Measurements from ENCODE around the gene KCNN3.

KCNN3 gene

DNA sequence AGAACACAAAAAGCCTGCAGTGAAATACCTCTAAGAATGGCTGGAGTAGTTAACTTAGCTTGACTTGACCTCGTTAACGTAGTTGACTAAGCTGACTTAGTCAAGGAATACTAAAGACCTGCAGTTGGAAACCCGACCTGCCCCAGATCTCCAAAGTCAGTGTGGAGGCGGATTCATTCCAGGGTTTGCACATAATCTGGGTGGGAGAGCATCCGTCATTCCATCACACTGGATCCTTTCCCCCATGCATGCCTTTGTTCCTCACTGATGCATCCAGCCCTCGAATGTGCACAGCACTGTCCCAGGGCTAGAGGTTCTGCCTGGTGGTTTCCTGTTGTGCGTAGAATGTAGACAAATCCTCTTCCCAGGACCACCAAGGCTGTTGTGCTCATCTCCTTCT, 76.4 kb downstream of the KCNN3 start:
- no peak for TF ChIP-seq ZFX (IDR thresholded peaks at IDR 0.05)
- TF ChIP-seq, protein P1, sequence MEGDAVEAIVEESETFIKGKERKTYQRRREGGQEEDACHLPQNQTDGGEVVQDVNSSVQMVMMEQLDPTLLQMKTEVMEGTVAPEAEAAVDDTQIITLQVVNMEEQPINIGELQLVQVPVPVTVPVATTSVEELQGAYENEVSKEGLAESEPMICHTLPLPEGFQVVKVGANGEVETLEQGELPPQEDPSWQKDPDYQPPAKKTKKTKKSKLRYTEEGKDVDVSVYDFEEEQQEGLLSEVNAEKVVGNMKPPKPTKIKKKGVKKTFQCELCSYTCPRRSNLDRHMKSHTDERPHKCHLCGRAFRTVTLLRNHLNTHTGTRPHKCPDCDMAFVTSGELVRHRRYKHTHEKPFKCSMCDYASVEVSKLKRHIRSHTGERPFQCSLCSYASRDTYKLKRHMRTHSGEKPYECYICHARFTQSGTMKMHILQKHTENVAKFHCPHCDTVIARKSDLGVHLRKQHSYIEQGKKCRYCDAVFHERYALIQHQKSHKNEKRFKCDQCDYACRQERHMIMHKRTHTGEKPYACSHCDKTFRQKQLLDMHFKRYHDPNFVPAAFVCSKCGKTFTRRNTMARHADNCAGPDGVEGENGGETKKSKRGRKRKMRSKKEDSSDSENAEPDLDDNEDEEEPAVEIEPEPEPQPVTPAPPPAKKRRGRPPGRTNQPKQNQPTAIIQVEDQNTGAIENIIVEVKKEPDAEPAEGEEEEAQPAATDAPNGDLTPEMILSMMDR (conservative IDR thresholded peaks at IDR 0.05) = no peak
- no peak overlapping the region for H3K27ac ChIP-seq

DNA sequence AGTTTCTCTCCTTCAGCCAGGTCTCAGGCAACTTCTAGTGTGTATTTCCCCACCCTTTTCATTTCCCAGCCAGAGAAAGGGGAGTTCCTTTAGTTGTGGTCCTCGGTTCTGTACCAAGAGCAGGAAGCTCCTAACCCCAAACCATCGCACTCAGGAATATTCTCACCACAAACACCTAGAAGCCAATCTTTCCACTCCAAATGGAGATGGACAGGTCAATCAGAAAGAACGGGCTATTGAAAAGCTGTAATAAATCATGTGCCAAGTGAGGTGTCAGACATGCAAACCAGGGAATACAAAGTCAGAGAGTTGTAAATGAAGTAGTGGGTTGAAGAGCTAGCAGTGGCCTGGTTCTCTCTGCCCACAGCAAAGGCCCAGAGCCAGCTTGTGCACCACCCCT, 77.2 kb downstream of the KCNN3 start:
- TF ChIP-seq, protein P1 (conservative IDR thresholded peaks at IDR 0.05) = no peak
- no peak for TF ChIP-seq ZFX (IDR thresholded peaks at IDR 0.05)
- H3K27ac ChIP-seq = no peak overlapping the region

DNA sequence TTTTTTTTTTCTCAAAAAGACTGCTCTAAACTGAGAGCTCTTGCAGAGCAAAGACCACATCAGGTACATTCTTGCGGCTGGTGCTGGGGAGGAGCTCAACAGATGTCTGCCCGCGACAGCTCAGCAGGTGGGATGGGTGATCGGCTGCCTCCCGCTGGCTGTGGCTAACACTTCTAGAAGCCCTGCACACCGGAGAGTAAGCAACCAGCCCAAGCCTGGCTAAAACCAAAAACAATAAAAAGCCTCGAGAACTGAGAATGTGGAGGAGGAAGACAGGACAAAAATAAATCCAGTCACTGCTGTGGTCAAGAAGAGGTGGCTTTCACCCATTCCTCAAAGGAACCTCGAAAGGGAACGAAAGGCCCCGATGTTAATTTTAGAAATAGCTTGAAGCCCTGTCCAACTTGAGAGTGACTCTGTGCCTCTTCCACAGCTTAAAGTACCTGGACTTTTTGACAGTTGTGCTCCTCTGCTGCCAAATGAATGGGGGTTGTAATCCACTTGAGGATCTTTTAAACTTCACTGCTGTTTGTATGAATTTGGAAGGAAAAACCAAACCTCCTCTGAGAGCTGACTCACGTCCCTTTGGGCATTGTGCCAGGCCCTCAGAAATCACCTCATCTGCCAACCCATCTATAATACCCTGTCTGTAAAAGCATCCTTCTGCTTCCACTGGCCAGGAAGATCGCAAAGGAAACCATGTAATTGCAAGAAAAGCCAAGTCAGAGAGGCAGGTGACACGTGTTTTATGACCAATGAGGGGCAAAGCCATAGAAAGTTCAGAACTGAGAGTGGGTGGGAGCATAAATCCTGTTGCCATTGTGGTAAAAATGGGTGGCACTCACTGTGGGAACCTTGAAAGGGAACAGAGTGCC, 78.6 kb downstream of the KCNN3 start:
- no peak for TF ChIP-seq ZFX (IDR thresholded peaks at IDR 0.05)
- TF ChIP-seq, protein P1 (conservative IDR thresholded peaks at IDR 0.05) = no peak
- no peak overlapping the region for H3K27ac ChIP-seq

DNA sequence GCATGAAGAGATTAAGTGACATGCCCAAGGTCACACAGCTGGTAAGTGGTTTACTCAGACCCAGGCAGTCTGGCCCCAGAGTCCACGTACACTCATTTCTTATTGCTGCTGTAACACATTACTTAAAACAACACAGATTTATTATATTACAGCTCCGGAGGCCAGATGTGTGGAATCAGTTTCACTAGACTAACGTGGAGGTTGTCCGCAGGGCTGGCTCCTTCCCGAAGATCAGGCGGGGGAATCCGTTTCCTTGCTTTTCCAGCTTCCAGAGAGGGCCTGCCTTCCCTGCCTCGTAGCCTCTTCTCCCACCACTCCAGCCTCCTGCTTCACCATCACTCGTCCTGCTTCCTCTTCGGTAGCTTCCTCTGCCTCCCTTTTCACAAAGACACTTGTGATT, 81.2 kb downstream of the KCNN3 start:
- no peak overlapping the region for H3K27ac ChIP-seq
- TF ChIP-seq, protein P1 (conservative IDR thresholded peaks at IDR 0.05) = no peak
- TF ChIP-seq ZFX (IDR thresholded peaks at IDR 0.05) = no peak

DNA sequence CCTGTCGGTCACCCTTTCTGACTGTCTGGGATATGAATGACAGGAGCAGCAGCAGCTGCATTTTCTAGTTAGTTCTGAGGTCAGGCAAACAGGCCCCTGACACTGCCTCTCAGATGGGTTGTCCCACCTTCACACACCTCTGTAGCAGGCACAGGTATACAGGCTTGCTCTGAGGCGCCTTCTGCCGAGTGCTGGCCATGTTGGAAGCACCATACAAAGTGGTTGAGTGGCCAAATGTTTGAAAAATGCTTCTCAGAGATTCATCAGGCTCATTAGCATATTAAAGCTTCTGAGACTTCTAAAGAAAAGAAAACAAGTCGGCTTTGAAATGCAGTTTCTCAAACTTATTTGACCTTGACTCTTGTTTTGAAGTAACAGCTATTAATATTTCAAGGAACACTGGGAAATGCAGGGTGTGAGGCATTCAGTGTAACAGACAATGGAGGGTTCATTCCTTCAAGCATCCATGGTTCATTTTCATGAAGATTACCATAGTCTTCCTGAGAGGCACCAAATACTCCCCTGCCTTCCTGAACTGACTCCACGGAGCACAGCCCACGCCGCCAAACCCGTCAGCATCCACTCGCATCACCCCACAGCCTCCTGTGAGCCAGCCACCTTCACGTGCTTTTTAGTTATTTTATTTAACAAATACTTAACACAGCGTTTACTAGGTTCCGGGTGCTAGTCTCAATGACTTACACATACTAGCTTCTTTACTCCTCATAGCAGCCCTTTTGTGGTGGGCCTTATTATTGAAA, 81.8 kb downstream of the KCNN3 start:
- no peak overlapping the region for H3K27ac ChIP-seq
- TF ChIP-seq, protein P1 (conservative IDR thresholded peaks at IDR 0.05) = no peak
- no peak for TF ChIP-seq ZFX (IDR thresholded peaks at IDR 0.05)

DNA sequence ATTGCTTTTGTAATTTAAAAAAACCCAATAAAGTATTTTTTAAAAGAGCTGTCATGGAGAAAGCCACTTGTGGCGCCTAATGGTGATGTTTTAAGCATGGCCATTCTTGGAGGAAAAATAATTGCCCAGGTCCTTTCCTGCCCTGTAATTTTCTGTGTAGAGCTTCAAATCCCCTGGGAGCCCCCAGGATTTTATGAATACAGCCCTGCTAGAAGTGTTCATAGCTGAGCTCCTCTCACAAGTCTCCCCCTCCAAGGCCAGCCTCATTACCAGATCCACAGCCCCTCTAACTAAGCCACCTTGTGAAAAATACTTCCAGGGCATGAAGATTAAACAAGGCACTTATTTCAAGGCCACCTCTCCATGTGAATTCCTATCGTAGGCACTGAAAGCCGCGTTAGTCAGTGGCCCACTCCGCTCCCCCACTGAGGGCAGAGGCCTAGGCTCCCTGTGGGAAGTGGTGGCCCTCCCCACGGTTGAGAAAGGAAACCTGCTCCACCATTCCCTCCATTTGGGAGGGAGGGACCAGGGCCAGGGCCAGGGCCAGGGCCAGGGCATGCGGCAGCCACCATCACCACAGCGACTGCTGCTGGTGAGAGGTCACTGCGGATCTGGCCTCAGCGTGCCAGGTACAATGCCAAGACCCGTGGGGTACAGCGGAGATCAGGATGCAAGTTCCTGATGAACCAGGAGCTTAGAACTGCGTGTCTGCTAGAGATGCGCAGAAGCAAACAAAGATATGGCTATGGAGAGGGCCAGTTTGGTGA, 83.1 kb downstream of the KCNN3 start:
- no peak for TF ChIP-seq ZFX (IDR thresholded peaks at IDR 0.05)
- TF ChIP-seq, protein P1 (conservative IDR thresholded peaks at IDR 0.05) = no peak
- no peak overlapping the region for H3K27ac ChIP-seq
